ENCODE results near the gene MRPL28. TPM values are rescaled to one million over a fixed set of nuclear protein-coding genes. Genes with fewer than 3 reads are reported as not detected.

Gene MRPL28
- polyA plus RNA-seq, 3 donors = 68.6 to 88.5 (median 88.1) TPM

DNA sequence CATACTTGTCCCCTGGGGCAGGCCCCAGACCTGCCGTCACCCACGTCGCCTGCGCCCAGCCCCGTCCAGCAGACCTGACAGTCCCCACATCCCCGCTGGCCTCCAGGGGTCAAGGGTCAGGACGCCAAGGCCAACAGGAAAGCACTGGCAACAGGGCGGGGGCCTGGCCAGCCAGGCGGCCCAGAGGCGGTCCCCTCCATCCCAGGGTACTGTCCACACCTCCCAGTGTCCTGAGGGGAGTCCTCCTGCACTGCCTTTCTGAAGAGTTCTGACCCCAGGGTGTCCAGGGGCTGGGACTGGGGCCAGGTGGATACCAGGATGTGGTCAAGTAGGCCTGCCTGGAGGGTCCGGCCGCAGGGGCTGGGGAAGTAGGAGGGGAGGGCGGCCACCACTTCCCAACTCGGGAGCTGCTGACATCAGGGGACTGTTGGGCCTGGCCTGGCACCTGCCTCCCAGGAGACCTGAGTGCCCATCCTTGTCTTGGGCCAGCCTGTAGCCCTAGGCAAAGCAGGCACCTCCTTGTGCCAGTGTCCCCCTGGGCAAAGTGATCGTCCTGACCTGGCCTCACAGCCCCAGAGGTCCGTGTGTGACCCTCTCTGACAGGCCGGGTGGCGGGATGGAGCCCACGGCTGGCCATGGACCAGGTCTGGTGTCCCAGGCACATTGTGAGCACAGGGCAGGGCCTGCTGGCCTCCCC is 11.1 kb downstream of the MRPL28 start:
- no peak overlapping the region for H3K4me3 ChIP-seq (replicated peaks in 1 of 3; ENCODE audit: low read depth in 2 of 3, low read length in 3 of 3)
- Mint-ChIP-seq H3K4me1 (peaks cover 4% of the 10 kb centered on the region), H3K9me3 (peaks cover 0 to 2% (median 0%) of the 10 kb centered on the region in 7 donors), H3K27me3 (ENCODE audit: low read depth in 3 of 3) (peaks cover 3 to 18% (median 14%) of the 10 kb centered on the region in 3 donors), H3K4me3 (no peak overlapping the region), H3K36me3 (no peaks in the 10 kb centered on the region), H3K27ac (no peak overlapping the region)
- H3K4me2 ChIP-seq (replicated peaks; ENCODE audit: extremely low read depth, low read length, poor library complexity, severe bottlenecking) = no peak overlapping the region
- no peaks in the 10 kb centered on the region for H3K27me3 ChIP-seq (ENCODE audit: control insufficient read depth in 2 of 2, insufficient read depth in 2 of 2, low read length in 2 of 2)
- TF ChIP-seq, protein P1, sequence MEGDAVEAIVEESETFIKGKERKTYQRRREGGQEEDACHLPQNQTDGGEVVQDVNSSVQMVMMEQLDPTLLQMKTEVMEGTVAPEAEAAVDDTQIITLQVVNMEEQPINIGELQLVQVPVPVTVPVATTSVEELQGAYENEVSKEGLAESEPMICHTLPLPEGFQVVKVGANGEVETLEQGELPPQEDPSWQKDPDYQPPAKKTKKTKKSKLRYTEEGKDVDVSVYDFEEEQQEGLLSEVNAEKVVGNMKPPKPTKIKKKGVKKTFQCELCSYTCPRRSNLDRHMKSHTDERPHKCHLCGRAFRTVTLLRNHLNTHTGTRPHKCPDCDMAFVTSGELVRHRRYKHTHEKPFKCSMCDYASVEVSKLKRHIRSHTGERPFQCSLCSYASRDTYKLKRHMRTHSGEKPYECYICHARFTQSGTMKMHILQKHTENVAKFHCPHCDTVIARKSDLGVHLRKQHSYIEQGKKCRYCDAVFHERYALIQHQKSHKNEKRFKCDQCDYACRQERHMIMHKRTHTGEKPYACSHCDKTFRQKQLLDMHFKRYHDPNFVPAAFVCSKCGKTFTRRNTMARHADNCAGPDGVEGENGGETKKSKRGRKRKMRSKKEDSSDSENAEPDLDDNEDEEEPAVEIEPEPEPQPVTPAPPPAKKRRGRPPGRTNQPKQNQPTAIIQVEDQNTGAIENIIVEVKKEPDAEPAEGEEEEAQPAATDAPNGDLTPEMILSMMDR (IDR thresholded peaks at IDR 0.05) = no peak
- H3K9ac ChIP-seq (ENCODE audit: insufficient read depth, low read length, poor library complexity, severe bottlenecking) = no peak overlapping the region
- no peaks in the 10 kb centered on the region for H4K20me1 ChIP-seq (ENCODE audit: insufficient read depth, low read length)
- no peaks in the 10 kb centered on the region for H3K79me2 ChIP-seq (ENCODE audit: insufficient read depth, low read length)
- intact Hi-C loops (cut with micrococcal nuclease) = no loop called here
- H3K36me3 ChIP-seq (replicated peaks in 1 of 2; ENCODE audit: control insufficient read depth in 1 of 2, insufficient read depth in 2 of 2, low read length in 2 of 2) = no peaks in the 10 kb centered on the region
- H2AFZ ChIP-seq (ENCODE audit: insufficient read depth, low read depth, low read length, poor library complexity, severe bottlenecking) = no peak overlapping the region
- peaks cover 6 to 8% of the 10 kb centered on the region in 2 donors for H3K4me1 ChIP-seq (ENCODE audit: control insufficient read depth in 1 of 2, insufficient read depth in 2 of 2, low read length in 2 of 2)
- WGBS (ENCODE audit: insufficient coverage) = 85% methylated on average over 16 of the region's 19 CpGs
- no peak for DNase-seq
- no peak overlapping the region for H3K27ac ChIP-seq (ENCODE audit: low read depth in 1 of 2, low read length in 2 of 2)
- no peaks in the 10 kb centered on the region for H3K9me3 ChIP-seq (replicated peaks in 1 of 2; ENCODE audit: control insufficient read depth in 1 of 2, insufficient read depth in 1 of 2, low read length in 2 of 2)

DNA sequence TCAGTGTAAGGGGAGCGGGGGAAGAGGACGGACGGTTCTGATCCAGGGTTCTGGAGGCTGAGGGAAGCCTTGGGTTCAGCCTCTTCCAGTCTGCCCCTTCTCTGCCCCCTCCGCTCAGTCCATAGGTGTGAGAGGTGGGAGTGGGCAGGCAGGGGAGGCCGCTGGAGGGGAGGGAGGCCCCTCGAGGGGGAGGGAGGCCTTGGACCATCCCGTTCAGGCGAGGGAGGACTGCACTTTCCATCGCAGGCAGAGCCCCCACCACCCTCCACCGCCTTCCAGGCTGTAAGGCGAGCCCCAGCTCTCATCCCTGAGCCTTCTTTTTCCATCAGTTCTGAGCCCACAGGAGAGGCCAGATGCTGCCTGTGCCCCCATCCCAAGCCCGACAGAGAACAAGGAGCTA is 13.6 kb downstream of the MRPL28 start:
- peaks cover 0 to 2% (median 0%) of the 10 kb centered on the region in 7 donors for H3K9me3 Mint-ChIP-seq
- DNase-seq = no peak
- no peak overlapping the region for H3K27ac Mint-ChIP-seq
- no peak overlapping the region for H3K4me3 ChIP-seq (replicated peaks in 1 of 3; ENCODE audit: low read depth in 2 of 3, low read length in 3 of 3)
- no peak overlapping the region for H3K9ac ChIP-seq (ENCODE audit: insufficient read depth, low read length, poor library complexity, severe bottlenecking)
- H3K79me2 ChIP-seq (ENCODE audit: insufficient read depth, low read length) = peaks cover 2% of the 10 kb centered on the region
- no peak overlapping the region for H3K4me2 ChIP-seq (replicated peaks; ENCODE audit: extremely low read depth, low read length, poor library complexity, severe bottlenecking)
- intact Hi-C loops (cut with micrococcal nuclease) = no loop called here
- H4K20me1 ChIP-seq (ENCODE audit: insufficient read depth, low read length) = no peaks in the 10 kb centered on the region
- peaks cover under 1% of the 10 kb centered on the region for H3K4me1 Mint-ChIP-seq
- H3K4me3 Mint-ChIP-seq = no peak overlapping the region
- TF ChIP-seq, protein P1 (IDR thresholded peaks at IDR 0.05) = no peak
- no peaks in the 10 kb centered on the region for H3K36me3 ChIP-seq (replicated peaks in 1 of 2; ENCODE audit: control insufficient read depth in 1 of 2, insufficient read depth in 2 of 2, low read length in 2 of 2)
- H3K27me3 Mint-ChIP-seq (ENCODE audit: low read depth in 3 of 3) = peaks cover 0 to 9% (median 3%) of the 10 kb centered on the region in 3 donors
- WGBS (ENCODE audit: insufficient coverage) = 95% methylated on average over 6 of the region's 12 CpGs
- peaks cover 3 to 8% of the 10 kb centered on the region in 2 donors for H3K4me1 ChIP-seq (ENCODE audit: control insufficient read depth in 1 of 2, insufficient read depth in 2 of 2, low read length in 2 of 2)
- no peaks in the 10 kb centered on the region for H3K36me3 Mint-ChIP-seq
- no peaks in the 10 kb centered on the region for H3K27me3 ChIP-seq (ENCODE audit: control insufficient read depth in 2 of 2, insufficient read depth in 2 of 2, low read length in 2 of 2)
- H3K9me3 ChIP-seq (replicated peaks in 1 of 2; ENCODE audit: control insufficient read depth in 1 of 2, insufficient read depth in 1 of 2, low read length in 2 of 2) = no peaks in the 10 kb centered on the region
- H2AFZ ChIP-seq (ENCODE audit: insufficient read depth, low read depth, low read length, poor library complexity, severe bottlenecking) = no peak overlapping the region
- H3K27ac ChIP-seq (ENCODE audit: low read depth in 1 of 2, low read length in 2 of 2) = no peak overlapping the region

Data from CD14-positive monocyte (primary cell).